ENCODE measurements around the gene THSD4.

THSD4 gene

DNA sequence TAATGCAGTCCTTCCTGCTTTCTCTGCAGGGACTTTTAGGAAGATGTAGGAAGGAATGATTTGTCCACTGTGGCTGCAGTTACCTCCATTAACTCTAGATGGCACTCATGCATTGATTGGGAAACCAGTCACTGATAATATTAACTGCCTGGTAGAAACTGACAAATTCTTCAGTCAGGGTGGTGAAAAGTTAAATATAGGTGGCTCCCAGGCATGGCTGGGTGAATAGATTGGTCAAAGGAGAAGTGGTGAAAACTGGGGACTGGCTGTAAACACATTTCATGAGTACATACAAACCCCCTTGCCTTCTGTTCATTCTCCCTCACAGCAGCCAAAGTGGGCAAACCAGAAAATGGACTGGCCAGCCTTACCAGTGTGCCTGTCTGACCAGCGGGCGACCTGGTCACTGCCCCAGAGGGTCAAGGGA lies 333.4 kb downstream of the THSD4 start:
- TF ChIP-seq, protein P1, sequence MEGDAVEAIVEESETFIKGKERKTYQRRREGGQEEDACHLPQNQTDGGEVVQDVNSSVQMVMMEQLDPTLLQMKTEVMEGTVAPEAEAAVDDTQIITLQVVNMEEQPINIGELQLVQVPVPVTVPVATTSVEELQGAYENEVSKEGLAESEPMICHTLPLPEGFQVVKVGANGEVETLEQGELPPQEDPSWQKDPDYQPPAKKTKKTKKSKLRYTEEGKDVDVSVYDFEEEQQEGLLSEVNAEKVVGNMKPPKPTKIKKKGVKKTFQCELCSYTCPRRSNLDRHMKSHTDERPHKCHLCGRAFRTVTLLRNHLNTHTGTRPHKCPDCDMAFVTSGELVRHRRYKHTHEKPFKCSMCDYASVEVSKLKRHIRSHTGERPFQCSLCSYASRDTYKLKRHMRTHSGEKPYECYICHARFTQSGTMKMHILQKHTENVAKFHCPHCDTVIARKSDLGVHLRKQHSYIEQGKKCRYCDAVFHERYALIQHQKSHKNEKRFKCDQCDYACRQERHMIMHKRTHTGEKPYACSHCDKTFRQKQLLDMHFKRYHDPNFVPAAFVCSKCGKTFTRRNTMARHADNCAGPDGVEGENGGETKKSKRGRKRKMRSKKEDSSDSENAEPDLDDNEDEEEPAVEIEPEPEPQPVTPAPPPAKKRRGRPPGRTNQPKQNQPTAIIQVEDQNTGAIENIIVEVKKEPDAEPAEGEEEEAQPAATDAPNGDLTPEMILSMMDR (IDR thresholded peaks at IDR 0.05): peak; percentile 93

DNA sequence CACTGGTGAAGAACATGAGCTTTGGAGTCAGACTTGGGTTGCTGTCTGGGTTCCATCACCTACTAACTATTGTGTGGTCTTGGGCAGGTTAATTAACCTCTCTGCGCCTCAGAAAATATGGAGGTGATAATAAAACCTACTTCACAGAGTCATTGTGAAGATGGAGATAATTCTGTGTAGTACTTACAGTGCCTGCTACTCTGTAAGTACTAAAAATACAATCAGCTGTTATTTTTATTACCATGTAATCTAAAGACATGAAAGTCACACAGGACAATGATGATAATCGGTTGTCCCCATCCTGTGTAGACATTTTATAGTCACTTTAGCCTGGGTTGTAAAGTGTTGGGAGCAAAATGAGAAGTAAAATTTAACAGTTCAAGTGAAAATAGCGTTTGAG lies 334.1 kb downstream of the THSD4 start:
- TF ChIP-seq, protein P1 (IDR thresholded peaks at IDR 0.05): no peak

DNA sequence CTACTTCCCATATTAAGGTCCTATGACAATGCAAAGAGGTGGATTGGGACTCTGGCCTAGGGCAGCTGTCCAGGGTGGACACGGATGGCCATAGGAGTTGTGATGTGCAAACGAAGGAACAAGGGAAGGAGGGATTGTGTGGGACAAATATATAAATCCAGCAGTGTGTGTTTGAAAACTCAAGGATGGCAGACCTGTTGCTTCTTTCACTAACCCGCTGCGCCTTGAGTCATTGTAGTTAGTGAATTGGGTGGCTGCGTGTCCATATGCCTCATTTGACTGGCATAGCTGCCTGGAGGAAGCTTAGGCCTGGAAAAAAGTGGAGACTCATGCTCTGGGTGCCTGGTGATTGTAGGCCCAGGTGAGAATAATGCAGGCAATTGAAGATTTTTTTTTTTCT lies 334.7 kb downstream of the THSD4 start:
- TF ChIP-seq, protein P1 (IDR thresholded peaks at IDR 0.05): no peak

DNA sequence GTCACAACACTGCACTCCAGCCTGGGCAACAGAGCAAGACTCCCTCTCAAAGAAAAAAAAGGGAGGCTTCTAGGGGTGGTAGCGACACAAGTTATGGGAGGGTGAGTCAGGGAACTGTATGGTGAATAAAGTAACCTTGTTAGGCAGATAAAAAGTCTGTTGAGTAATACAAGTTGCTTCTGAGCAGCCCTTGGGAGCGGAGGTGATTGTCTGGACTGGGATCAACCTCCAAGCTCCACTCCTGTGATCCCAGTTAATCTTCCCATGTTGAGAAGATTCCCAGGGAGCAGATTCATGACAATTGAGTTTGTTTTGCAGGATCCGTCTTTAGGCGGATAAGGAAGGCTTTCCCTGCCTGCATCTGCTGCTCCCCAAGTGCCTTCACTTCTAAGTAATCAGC lies 335.9 kb downstream of the THSD4 start:
- TF ChIP-seq, protein P1 (IDR thresholded peaks at IDR 0.05): no peak

DNA sequence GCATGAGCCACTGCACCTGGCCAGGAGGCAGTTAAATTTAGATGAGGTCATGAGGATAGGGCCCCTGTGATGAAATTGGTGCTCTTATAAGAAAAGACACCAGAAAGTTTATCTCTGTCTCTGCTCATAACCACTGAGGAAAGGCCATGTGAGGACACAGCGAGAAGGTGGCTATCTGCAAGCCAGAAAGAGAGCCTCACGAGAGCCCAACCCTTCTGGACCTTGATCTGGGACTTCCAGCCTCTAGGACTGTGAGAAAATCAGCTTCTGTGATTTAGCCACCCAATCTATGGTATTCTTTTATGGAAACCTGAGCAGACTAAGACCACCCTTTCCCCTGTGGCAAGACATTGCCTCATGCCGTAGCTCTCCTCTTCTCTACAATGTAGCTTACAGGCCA lies 337.6 kb downstream of the THSD4 start:
- TF ChIP-seq, protein P1 (IDR thresholded peaks at IDR 0.05): no peak

DNA sequence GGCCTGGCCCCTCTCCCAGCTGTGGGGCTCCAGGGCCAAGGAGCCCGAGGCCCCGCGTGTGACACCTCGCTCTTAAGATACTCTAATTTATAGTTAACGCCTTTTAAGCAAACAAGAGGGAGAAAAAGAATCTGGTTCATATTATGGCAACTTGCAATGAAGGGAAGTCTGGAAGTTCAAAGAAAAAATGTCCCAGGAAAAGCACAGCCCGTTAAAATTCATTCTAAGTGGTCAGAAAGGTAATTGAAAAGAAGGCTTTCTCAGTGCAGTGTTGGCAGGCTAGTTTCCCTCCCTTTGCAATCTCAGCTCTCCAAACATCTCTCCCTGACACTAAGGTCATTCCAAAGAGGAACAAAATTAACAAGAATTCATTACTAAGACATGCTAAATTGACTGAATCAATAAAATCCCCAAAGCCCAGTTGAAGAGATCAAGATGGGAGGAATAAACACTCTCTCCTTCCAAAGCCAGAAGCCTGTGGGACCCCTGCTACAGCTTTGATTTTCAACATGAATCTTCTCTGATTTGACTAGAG lies 339.3 kb downstream of the THSD4 start:
- TF ChIP-seq, protein P1 (IDR thresholded peaks at IDR 0.05): no peak

DNA sequence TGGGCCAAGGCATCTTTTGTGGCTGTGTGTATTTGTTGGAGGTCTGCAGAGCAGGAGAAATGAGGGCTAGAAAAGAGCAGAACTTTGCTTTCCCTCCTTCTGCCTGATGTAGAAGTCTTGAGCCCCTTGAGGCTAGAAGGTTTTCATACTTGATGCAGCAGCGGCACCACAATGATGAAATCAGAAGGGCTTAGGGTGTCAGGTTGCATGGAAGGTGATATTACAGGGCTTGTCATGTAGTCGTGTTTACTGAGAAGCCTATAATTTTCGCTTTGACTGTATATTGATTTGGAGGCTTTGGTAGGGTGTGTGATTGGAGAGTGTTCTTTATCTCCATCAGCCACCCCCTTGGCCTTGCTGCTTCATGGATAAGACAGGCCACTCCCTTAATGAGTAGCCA lies 339.8 kb downstream of the THSD4 start:
- TF ChIP-seq, protein P1 (IDR thresholded peaks at IDR 0.05): no peak

DNA sequence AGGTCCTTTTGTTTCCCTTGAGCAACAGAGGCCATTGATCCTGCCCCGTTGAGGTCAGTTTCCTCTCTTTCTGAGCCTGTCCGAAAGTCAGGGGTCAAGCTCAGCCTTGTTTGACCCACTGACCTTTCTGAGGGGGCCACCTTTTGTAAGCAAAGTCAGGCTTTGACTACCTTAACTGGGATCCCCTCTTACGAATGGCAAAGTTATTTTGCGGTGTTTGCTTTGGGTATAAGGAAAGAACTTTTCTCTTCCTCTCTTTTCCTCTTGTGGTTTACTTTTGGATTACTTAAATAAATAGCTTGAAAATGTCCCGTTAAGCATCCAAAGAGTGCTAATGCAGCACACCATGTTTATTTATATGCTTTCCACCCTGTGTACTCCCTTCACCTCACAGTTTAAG lies 340.6 kb downstream of the THSD4 start:
- TF ChIP-seq, protein P1 (IDR thresholded peaks at IDR 0.05): no peak

Measured in LNCAP (cell line).